Right lobe of liver (tissue), 4 donors: ENCODE data around the gene TMEM132D.

ENCODE experiments used
- CTCF ChIP-seq, 4 donors: fragments of 200-600 bp in 3 of 4; fragments of 450-650 bp in 1 of 4; IDR thresholded peaks; one replicate each; pipeline versions ENCODE4 v1.5.1 to v1.8.0; 2016 to 2022; ENCODE audit warnings: antibody characterized with exemption in 4 of 4, mild to moderate bottlenecking in 2 of 4
- POLR2A ChIP-seq: fragments of 450-650 bp; IDR thresholded peaks from one replicate; pipeline ENCODE4 v1.6.1; 2017; ENCODE audit warnings: antibody characterized with exemption, mild to moderate bottlenecking
- donor health status: DM: no; HTN: no; CAD: no.
- donor health status: DM: no; HTN: no; CAD: no.
- donor health status: DM: no; HTN: yes; CAD: no.

GRCh38 chr12:129115558-129115957 lies 788.3 kb downstream of the TMEM132D start:
- TF ChIP-seq CTCF (IDR thresholded peaks at IDR 0.05), result no peak
- no peak for TF ChIP-seq POLR2A
